Measurements from ENCODE around the gene ITGB2.

The ITGB2 gene

GRCh38 chr21:44871576-44872269, 49.0 kb downstream of the ITGB2 start:
- no peak for DNase-seq (ENCODE audit: extremely low read depth in 1 of 2, low read depth in 1 of 2)

GRCh38 chr21:44870748-44871495, 49.8 kb downstream of the ITGB2 start:
- no peak for DNase-seq (ENCODE audit: extremely low read depth in 1 of 2, low read depth in 1 of 2)

- DNase-seq (ENCODE audit: extremely low read depth in 1 of 2, low read depth in 1 of 2) = no peak
Observed at GRCh38 chr21:44869781-44870747, 50.6 kb downstream of the ITGB2 start.

- no peak for DNase-seq (ENCODE audit: extremely low read depth in 1 of 2, low read depth in 1 of 2)
Observed at GRCh38 chr21:44868707-44869106, 52.0 kb downstream of the ITGB2 start.

GRCh38 chr21:44867999-44868700, 52.5 kb downstream of the ITGB2 start:
- no peak for DNase-seq (ENCODE audit: extremely low read depth in 1 of 2, low read depth in 1 of 2)

- no peak for DNase-seq (ENCODE audit: extremely low read depth in 1 of 2, low read depth in 1 of 2)
Observed at GRCh38 chr21:44867464-44867863, 53.2 kb downstream of the ITGB2 start.

GRCh38 chr21:44866780-44867179, 53.9 kb downstream of the ITGB2 start:
- no peak for DNase-seq (ENCODE audit: extremely low read depth in 1 of 2, low read depth in 1 of 2)

- DNase-seq (ENCODE audit: extremely low read depth in 1 of 2, low read depth in 1 of 2) = no peak
Observed at GRCh38 chr21:44865561-44866280, 55.0 kb downstream of the ITGB2 start.

- no peak for DNase-seq (ENCODE audit: extremely low read depth in 1 of 2, low read depth in 1 of 2)
Observed at GRCh38 chr21:44862869-44863685, 57.6 kb downstream of the ITGB2 start.

- DNase-seq (ENCODE audit: extremely low read depth in 1 of 2, low read depth in 1 of 2) = no peak
Observed at GRCh38 chr21:44858791-44859190, 61.9 kb downstream of the ITGB2 start.

GRCh38 chr21:44858291-44858690, 62.4 kb downstream of the ITGB2 start:
- DNase-seq (ENCODE audit: extremely low read depth in 1 of 2, low read depth in 1 of 2) = no peak

- DNase-seq (ENCODE audit: extremely low read depth in 1 of 2, low read depth in 1 of 2) = no peak
Observed at GRCh38 chr21:44857127-44857892, 63.4 kb downstream of the ITGB2 start.

GRCh38 chr21:44856131-44856530, 64.6 kb downstream of the ITGB2 start:
- DNase-seq (ENCODE audit: extremely low read depth in 1 of 2, low read depth in 1 of 2) = no peak

- no peak for DNase-seq (ENCODE audit: extremely low read depth in 1 of 2, low read depth in 1 of 2)
Observed at GRCh38 chr21:44855572-44855971, 65.1 kb downstream of the ITGB2 start.

GRCh38 chr21:44854664-44855446, 65.8 kb downstream of the ITGB2 start:
- DNase-seq (ENCODE audit: extremely low read depth in 1 of 2, low read depth in 1 of 2) = no peak

- DNase-seq (ENCODE audit: extremely low read depth in 1 of 2, low read depth in 1 of 2) = no peak
Observed at GRCh38 chr21:44854391-44854663, 66.4 kb downstream of the ITGB2 start.

- DNase-seq (ENCODE audit: extremely low read depth in 1 of 2, low read depth in 1 of 2) = no peak
Observed at GRCh38 chr21:44853601-44854390, 66.9 kb downstream of the ITGB2 start.

Data from stimulated activated CD8-positive, alpha-beta memory T cell treated with anti-CD3 and anti-CD28 coated beads, Interleukin-7, amount 100 ng/mL, for 48 hours (primary cell).